GM12875 (cell line): ENCODE measurements around the gene PCGF5.
"Not testable (repeated sequence)": the region's sequence is repeated elsewhere in the genome, so short reads cannot be mapped to it uniquely, and the experiment has no call there.

Source experiments
- H3K4me3 ChIP-seq: one replicate; pipeline ENCODE4 v1.5.1; 2011; ENCODE audit warnings: low read depth, low read length, control low read depth
- TF ChIP-seq, protein P1 (sequence below): IDR thresholded peaks from 2 replicates; pipeline ENCODE4 v1.5.1; 2011; ENCODE audit warnings: low read depth, mild to moderate bottlenecking, control low read depth, inconsistent platforms, low read length, moderate library complexity, borderline replicate concordance; ENCODE audit not compliant: insufficient read depth

Gene PCGF5

DNA sequence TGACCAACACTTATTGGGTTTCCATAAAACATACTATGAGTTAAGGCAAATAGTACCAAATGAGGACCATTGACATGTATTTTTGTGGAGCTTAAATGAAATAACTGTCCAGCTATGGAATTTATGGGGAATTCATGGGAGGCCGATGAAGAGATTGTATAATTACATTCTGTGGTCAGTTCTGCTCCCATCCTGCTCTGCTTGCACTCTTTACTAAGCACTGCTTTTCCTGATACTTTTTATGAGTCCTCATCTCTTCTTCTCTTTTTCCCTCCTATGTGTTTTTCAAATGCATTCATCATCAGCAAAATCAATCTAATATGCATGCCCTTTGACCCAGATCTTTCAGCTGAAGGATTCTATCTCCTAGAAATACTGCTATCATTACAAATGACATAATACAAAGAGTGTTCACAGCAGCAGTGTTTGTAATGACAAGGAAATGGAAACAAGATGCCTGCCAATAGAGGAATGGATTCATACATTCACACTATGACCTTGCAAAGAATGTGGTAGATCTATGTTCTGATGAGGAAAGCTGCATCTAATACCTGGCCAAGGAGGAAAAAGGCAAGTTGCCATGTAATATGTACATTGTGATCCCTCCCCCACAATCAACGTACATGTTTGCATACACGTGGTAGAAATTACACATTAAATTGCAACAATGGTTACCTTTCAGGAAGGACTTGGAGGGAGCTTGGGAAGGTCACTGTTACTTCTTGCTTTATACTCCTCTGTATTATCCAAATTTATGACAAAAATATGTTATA is 73.9 kb downstream of the PCGF5 start:
- TF ChIP-seq, protein P1, sequence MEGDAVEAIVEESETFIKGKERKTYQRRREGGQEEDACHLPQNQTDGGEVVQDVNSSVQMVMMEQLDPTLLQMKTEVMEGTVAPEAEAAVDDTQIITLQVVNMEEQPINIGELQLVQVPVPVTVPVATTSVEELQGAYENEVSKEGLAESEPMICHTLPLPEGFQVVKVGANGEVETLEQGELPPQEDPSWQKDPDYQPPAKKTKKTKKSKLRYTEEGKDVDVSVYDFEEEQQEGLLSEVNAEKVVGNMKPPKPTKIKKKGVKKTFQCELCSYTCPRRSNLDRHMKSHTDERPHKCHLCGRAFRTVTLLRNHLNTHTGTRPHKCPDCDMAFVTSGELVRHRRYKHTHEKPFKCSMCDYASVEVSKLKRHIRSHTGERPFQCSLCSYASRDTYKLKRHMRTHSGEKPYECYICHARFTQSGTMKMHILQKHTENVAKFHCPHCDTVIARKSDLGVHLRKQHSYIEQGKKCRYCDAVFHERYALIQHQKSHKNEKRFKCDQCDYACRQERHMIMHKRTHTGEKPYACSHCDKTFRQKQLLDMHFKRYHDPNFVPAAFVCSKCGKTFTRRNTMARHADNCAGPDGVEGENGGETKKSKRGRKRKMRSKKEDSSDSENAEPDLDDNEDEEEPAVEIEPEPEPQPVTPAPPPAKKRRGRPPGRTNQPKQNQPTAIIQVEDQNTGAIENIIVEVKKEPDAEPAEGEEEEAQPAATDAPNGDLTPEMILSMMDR: no peak
- no peak overlapping the region for H3K4me3 ChIP-seq

DNA sequence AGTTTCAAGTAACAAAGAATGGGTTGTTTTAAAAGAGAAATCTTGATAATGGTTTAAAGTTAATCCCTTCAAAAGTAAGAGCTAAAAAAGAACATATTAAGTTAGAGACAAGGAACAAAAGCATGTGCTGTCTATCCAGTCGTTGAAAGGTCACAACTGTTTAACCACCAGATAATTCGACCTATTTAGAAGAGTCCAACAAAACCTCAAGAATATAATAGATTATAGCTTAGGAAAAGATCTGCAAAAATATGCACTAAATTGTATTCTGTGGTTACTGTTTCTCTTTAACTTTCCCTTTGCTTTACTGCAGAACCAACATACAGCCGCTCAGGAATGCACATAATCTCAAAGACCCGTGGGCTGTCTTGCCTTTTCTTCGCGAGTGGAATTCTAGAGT is 74.9 kb downstream of the PCGF5 start:
- H3K4me3 ChIP-seq: no peak overlapping the region
- TF ChIP-seq, protein P1: no peak

DNA sequence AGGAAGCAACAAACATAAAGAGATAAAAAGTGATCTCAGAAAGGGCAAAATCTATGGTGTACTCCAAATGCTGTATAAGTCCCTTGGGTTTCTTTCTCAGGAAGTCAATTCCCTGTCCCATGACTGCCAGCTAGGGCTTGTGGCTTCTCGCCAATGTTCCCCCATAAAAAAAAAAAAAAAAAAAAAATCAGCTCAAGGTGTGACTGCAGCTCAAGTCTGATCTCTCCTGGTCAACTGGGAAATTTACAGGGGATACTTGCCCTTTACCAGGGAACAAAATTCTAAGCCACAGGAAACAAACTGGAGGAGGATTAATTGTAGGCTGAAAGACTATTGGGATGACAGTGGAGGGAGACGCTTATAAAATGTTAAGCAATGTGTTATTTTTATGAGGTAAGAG is 76.0 kb downstream of the PCGF5 start:
- H3K4me3 ChIP-seq: no peak overlapping the region
- TF ChIP-seq, protein P1: peak; percentile 21; the same call in 1 of the 2 replicates

DNA sequence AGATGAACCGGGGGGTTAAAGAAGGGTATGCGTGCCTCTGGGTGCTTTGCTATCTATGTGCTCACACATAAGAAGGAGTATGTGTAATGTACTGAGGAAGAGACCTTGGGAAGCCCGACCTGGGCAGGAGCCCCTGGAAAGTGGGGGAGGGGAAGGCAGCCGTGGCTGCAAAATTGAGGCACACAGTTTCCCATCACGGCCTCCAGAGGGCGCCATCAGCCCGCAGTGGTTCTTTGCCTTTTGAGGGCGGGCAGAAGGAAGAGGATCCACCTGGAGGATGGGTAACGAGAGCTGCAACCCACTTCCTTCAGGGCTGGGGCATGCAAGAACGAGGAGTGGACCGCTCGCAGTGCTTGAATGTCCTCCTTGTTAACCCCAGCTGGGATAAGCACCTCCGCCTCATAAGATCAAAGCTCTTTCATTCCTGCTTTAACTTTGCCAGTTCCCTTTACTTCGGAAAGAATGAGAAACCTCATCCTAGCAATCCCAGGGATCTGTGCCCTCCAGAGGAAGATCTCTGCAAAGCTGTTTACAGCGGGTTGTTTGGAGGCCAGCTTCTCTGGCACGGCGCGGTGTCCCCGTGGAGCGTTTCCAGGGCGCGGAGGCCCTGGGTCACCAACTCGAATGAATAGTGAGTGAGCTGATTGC is 77.9 kb downstream of the PCGF5 start:
- TF ChIP-seq, protein P1: peak; percentile 93
- no peak overlapping the region for H3K4me3 ChIP-seq

DNA sequence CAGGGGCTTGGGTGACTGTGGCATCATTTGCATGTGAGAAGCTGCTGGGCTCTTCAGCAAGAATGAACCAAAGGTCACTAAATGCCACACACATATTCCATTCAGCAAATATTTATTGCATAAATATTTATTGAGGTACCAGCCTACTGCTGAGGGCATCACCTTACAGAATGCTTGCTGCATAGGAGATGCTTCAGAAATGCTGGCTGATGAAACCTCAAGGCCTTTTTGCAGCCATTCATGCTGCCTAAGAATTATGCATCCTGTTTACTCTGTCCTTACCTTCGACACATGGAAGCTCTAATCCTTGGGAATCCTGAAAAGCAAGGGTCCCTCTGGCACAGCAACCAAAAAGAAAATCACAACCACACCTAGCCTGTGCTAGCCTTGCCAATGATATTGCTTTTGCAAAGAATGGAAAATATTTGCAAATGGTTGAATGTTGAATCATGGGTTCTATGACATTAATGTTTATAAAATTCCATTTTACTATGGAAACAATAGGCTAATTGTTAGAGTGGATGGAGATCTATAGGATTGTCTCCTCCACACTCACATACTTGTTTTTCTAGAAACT is 79.6 kb downstream of the PCGF5 start:
- TF ChIP-seq, protein P1: no peak
- no peak overlapping the region for H3K4me3 ChIP-seq

DNA sequence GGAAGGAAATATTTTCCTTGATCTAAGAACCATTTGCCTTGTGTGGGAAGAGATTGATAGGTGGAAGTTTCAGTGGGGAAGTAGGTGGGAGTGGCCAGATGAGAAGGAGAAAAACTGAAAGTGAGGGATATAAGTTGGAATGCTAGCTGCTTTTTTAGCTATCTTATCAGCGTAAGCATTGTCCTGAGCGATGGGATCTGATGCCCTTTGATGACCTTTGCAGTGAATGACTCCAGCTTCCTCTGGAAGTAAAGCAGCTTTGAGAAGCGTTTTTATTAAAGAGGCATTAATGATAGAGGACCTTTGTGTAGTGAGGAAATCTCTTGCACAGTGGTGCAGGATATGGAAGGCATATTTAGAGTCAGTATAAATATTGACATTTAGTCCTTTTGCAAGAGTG is 82.5 kb downstream of the PCGF5 start:
- not testable (repeated sequence) for H3K4me3 ChIP-seq

DNA sequence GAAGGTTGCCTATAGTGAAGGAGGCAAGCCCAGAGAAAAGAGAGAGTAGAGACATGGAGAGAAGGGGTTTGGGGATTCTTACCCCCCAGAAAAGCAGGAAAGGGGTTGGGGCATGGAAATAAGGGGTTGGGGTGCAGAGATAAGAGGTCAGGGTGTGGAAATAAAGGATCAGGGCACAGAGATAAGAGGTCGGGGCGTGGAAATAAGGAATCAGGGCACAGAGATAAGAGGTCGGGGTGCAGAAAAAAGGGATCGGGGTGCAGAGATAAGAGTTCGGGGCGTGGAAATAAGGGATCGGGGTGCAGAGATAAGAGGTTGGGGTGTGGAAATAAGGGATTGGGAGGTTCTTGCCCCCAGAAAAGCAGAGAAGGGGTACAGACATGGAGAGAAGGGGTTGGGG is 85.5 kb downstream of the PCGF5 start:
- H3K4me3 ChIP-seq: not testable (repeated sequence)

DNA sequence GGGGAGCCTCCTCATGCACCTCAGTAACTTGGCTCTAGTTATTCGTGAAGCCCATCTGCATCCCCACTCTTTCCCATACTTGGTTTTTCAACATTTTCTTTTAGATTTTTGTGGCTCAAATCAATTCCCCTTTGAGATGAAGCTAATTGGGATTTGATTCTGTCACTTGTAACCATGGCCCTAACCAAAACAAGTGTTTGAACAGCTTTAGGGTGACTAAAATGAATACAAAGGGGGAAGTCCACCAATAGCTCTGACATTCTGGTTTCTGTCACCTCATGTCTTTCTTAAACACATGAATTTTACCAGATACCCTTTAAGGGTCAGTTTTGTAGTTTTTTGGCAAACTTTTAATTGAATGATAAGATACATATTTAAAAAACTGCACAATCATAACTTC is 87.0 kb downstream of the PCGF5 start:
- TF ChIP-seq, protein P1: no peak
- no peak overlapping the region for H3K4me3 ChIP-seq
